Osteoblast (primary cell): Measurements from ENCODE around the gene GOLGA6L9. TPM values are rescaled to one million over a fixed set of nuclear protein-coding genes. Genes with fewer than 3 reads are reported as not detected.
"Not testable (repeated sequence)": the region's sequence is repeated elsewhere in the genome, so short reads cannot be mapped to it uniquely, and the experiment has no call there.

ENCODE experiments used
- DNase-seq: peaks from one replicate; pipeline ENCODE4 v3.0.0; 2011; ENCODE audit warnings: low spot score, mixed read lengths; ENCODE audit not compliant: insufficient read length; ENCODE audit errors: missing footprints
- H2AFZ ChIP-seq: 2 replicates; pipeline ENCODE4 v1.6.0; 2011; ENCODE audit warnings: mild to moderate bottlenecking, low read length
- H3K27ac ChIP-seq: 2 replicates; pipeline ENCODE4 v1.5.1; 2011; ENCODE audit warnings: mild to moderate bottlenecking, low read depth, low read length, moderate library complexity
- H3K27me3 ChIP-seq: 2 replicates; pipeline ENCODE4 v1.6.0; 2012; ENCODE audit warnings: mild to moderate bottlenecking, control low read depth, inconsistent platforms, low read length, moderate library complexity; ENCODE audit not compliant: insufficient read depth
- H3K36me3 ChIP-seq: 2 replicates; pipeline ENCODE4 v1.5.1; 2011; ENCODE audit warnings: mild to moderate bottlenecking, low read length, control low read depth, moderate library complexity; ENCODE audit not compliant: insufficient read depth
- H3K4me1 ChIP-seq: 2 replicates; pipeline ENCODE4 v1.5.1; 2011; ENCODE audit warnings: mild to moderate bottlenecking, low read length, control low read depth, moderate library complexity; ENCODE audit not compliant: insufficient read depth
- H3K4me2 ChIP-seq: 2 replicates; pipeline ENCODE4 v1.6.0; 2011; ENCODE audit warnings: mild to moderate bottlenecking, low read length; ENCODE audit not compliant: insufficient read depth
- H3K4me3 ChIP-seq: fragments of 200-600 bp; sonication (generic); 3 replicates; pipeline ENCODE4 v1.5.1; 2012; ENCODE audit warnings: mild to moderate bottlenecking, low read length, inconsistent platforms; ENCODE audit not compliant: insufficient read depth
- H3K79me2 ChIP-seq: 2 replicates; pipeline ENCODE4 v1.6.0; 2012; ENCODE audit warnings: mild to moderate bottlenecking, low read length, control low read depth, inconsistent platforms; ENCODE audit not compliant: insufficient read depth
- H3K9me3 ChIP-seq: 2 replicates; pipeline ENCODE4 v1.5.1; 2011; ENCODE audit warnings: low read depth, low read length, control low read depth
- H4K20me1 ChIP-seq: 2 replicates; pipeline ENCODE4 v1.6.0; 2012; ENCODE audit warnings: mild to moderate bottlenecking, low read length, control low read depth; ENCODE audit not compliant: insufficient read depth
- total RNA-seq: library from RNA; depleted of rRNA; stranded (reverse); fragments of >200 nt; gene quantifications from 2 replicates; pipeline ENCODE4 v1.2.3, GENCODE V29; 2012
- TF ChIP-seq, protein P1 (sequence below): IDR thresholded peaks from 2 replicates; pipeline ENCODE4 v1.5.1; 2011; ENCODE audit warnings: mild to moderate bottlenecking, low read depth, low read length, moderate library complexity; ENCODE audit errors: extremely low read depth

Gene GOLGA6L9
- total RNA-seq, 1 donor = 1.8 TPM

DNA sequence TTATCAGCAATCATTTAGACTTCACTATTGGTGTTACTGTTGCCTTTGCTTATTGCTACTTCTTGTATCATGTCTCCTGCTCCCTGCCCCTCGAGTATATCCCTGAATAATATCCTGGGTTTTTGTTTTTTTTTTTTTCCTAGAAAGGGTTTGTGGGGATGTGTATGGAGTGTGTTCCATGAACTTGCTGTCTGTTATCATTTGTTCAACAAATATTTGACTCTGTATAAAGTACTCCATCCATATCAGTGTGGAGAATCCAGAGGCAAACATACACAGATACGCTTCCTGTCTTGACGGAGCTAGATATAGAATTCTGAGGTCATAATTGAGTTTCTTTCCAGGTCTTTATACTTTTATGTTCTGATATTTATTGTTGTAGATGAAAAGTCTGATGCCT lies 31.8 kb upstream of the GOLGA6L9 start:
- Histone ChIP-seq H2AFZ (no peak overlapping the region), H4K20me1 (no peaks in the 10 kb centered on the region), H3K4me3 (no peak overlapping the region), H3K27me3 (no peaks in the 10 kb centered on the region), H3K4me1 (peaks cover 12% of the 10 kb centered on the region), H3K27ac (no peak overlapping the region), H3K4me2 (no peak overlapping the region), H3K36me3 (no peaks in the 10 kb centered on the region), H3K79me2 (no peaks in the 10 kb centered on the region), H3K9me3 (no peaks in the 10 kb centered on the region)
- TF ChIP-seq, protein P1, sequence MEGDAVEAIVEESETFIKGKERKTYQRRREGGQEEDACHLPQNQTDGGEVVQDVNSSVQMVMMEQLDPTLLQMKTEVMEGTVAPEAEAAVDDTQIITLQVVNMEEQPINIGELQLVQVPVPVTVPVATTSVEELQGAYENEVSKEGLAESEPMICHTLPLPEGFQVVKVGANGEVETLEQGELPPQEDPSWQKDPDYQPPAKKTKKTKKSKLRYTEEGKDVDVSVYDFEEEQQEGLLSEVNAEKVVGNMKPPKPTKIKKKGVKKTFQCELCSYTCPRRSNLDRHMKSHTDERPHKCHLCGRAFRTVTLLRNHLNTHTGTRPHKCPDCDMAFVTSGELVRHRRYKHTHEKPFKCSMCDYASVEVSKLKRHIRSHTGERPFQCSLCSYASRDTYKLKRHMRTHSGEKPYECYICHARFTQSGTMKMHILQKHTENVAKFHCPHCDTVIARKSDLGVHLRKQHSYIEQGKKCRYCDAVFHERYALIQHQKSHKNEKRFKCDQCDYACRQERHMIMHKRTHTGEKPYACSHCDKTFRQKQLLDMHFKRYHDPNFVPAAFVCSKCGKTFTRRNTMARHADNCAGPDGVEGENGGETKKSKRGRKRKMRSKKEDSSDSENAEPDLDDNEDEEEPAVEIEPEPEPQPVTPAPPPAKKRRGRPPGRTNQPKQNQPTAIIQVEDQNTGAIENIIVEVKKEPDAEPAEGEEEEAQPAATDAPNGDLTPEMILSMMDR = no peak
- DNase-seq = no peak

DNA sequence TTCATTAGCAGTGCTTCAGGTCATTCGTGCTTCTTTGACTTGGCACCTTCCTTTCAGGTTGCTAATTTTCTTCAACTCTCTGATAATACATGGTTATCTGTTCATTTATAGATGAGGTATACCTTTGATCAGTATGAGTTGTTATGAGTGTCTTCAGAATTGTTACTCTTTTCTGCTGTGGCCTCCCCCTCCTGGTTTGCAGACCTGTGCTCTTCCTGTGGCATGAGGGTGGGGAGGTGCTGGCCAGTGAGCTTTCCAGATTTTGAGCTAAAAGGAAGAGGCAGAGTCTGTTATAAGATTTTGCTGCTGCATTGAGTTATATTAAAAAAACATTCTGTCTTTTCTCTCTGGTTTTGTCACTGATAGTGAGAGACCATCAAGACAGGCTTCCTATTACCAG lies 30.8 kb upstream of the GOLGA6L9 start:
- H3K4me1 ChIP-seq = peaks cover 8% of the 10 kb centered on the region
- no peaks in the 10 kb centered on the region for H4K20me1 ChIP-seq

DNA sequence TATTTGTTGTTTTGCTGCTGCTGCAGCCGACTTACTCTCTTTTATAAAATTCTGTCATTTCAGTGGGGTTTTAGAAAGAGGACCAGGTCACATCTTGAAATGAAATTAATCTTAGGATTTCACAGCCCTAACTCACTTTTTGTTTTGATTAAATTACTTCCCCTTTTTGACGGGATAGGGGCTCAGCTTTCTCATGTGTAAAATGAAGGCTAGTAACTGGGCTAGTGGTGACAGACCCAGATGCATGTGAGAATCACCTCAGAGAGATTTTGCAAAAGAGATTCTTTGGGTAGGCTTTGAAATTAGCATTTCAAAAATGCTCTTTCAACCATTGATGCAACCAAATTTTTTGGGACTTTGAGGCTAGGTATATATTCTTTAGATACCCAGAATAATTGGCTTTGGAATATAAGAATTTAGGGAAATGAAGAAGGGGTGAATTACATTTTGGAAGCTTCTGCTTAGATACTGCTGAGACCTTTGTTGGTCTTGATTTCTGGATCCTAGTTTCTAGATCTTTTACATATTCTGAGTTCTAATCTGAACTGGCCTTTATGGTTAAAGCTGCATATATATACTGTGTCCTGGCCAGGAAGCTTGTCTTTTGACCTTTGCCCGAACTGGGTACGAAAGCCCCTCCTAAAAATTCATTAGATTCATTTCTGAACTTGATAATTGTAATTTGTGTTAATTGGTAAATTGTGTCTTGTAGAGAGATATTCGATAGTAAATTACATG lies 30.1 kb upstream of the GOLGA6L9 start:
- not testable (repeated sequence) for H3K36me3 ChIP-seq, H3K27me3 ChIP-seq, H3K27ac ChIP-seq, H3K4me1 ChIP-seq, H3K4me2 ChIP-seq, DNase-seq, H2AFZ ChIP-seq, H3K79me2 ChIP-seq, H4K20me1 ChIP-seq, H3K4me3 ChIP-seq, H3K9me3 ChIP-seq

More for the DNA sequence above, 30.8 kb upstream of the GOLGA6L9 start:
- no peak for DNase-seq
- no peak overlapping the region for H3K4me2 ChIP-seq
- no peak overlapping the region for H2AFZ ChIP-seq
- H3K36me3 ChIP-seq = no peaks in the 10 kb centered on the region
- no peak overlapping the region for H3K4me3 ChIP-seq
- TF ChIP-seq, protein P1 = no peak
- no peak overlapping the region for H3K27ac ChIP-seq
- H3K9me3 ChIP-seq = no peaks in the 10 kb centered on the region
- no peaks in the 10 kb centered on the region for H3K79me2 ChIP-seq
- H3K27me3 ChIP-seq = no peaks in the 10 kb centered on the region

DNA sequence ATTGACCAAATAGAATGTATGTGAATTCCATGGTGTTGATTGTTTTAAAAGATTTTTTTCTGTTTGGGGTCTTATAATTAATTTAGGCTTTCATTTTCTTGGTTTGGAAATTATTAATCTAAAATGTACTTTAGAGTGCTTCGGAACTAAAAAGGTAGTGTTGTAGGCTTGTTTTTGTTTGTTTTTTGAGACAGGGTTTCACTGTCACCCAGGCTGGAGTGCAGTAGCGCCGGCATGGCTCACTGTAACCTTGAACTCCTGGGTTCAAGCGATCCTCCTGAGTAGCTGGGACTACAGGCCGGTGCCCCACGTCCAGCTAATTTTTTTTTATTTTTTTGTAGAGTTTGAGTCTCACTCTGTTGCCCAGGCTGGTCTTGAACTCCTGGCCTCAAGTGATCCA lies 27.7 kb upstream of the GOLGA6L9 start:
- H2AFZ ChIP-seq, H3K36me3 ChIP-seq, H3K9me3 ChIP-seq, DNase-seq, H4K20me1 ChIP-seq, H3K27me3 ChIP-seq, H3K4me3 ChIP-seq, H3K79me2 ChIP-seq, H3K27ac ChIP-seq, H3K4me2 ChIP-seq, H3K4me1 ChIP-seq: not testable (repeated sequence)

DNA sequence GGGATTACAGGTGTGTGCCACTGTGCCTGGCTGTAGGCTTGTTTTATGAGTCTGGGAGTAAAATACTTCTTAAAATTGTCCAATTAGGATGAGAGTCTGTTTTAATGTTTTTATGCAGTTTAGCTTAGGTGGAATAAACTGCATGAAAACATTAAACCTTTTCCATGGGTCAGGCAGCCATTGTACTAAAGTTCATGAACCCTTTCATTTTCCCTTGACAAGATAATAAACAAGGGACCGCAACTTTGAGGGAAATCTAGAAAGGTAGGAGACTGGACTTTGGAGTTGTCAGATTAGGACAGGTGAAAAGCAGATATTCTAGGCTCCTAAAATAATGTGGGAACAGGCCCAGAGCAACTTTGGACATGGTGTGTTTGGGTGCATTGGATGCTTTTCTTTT lies 27.3 kb upstream of the GOLGA6L9 start:
- not testable (repeated sequence) for H3K4me3 ChIP-seq, H3K9me3 ChIP-seq, H3K27me3 ChIP-seq, H3K27ac ChIP-seq, H4K20me1 ChIP-seq, H3K4me1 ChIP-seq, H3K4me2 ChIP-seq, H3K36me3 ChIP-seq, DNase-seq, H2AFZ ChIP-seq, H3K79me2 ChIP-seq

DNA sequence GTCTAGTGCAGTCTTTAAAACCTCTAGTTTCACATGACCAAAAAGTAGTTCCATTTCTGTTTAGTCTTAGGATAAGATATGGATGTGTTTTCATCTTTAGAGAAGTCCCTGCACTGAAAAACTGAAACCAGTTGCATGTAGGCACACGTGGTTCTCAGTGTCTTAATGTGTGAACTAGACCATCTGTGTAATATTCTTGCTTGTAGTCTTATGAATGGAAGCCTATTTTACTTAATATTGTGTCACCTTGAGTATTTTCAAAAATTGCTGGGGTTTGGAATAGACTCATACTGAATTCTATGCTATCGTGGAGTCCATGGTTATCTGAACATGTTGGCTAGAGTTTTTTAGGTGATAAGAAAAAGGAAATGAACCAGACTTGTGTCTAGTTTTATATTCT lies 23.4 kb upstream of the GOLGA6L9 start:
- not testable (repeated sequence) for H3K4me1 ChIP-seq, H3K79me2 ChIP-seq, H2AFZ ChIP-seq, H3K9me3 ChIP-seq, H3K36me3 ChIP-seq, H3K27me3 ChIP-seq, H3K4me2 ChIP-seq, H4K20me1 ChIP-seq, H3K27ac ChIP-seq, DNase-seq, H3K4me3 ChIP-seq

DNA sequence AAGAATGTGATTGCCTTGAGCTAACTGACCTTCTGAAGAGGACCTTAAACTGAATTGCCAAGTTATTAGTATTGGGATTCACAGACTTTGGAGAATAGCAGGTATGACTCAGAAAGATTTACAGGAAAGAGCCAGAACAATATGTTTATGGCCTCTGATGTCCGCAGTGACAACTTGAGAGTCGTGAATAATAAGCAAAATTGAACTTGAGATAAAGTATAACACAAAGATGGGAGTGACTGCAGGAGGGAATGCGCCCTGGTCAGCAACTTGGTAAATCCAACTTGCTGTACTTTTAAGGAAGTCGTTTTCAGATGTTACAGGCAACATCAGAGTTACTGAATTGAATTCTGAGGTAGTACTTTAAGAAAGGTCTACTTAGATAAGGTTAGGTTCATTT lies 19.3 kb upstream of the GOLGA6L9 start:
- not testable (repeated sequence) for H3K4me1 ChIP-seq, H3K27ac ChIP-seq, H3K79me2 ChIP-seq, H4K20me1 ChIP-seq, H3K9me3 ChIP-seq, H3K4me3 ChIP-seq, H2AFZ ChIP-seq, H3K27me3 ChIP-seq, H3K4me2 ChIP-seq, H3K36me3 ChIP-seq, DNase-seq
